ENCODE measurements around the gene SLC16A11.

GRCh38 chr17:7016886-7017826 is 26.7 kb downstream of the SLC16A11 start:
- TF ChIP-seq OSR1 (CRISPR knock-in tag; IDR thresholded peaks at IDR 0.05) = no peak
- TF ChIP-seq ZNF70 (CRISPR knock-in tag; IDR thresholded peaks at IDR 0.05) = no peak
- no peak for TF ChIP-seq CSRNP3 (CRISPR knock-in tag; IDR thresholded peaks at IDR 0.05)
- no peak for TF ChIP-seq CSDC2 (CRISPR knock-in tag; IDR thresholded peaks at IDR 0.05)
